H1 (cell line): ENCODE results near the gene CTNNA3. TPM values are rescaled to one million over a fixed set of nuclear protein-coding genes. Genes with fewer than 3 reads are reported as not detected.

Experiments
- CTCF ChIA-PET: fragments of 300-600 bp; sonication (Branson Sonifier 250); formaldehyde crosslinking; loops from one replicate; lab custom pipeline; 2021; ENCODE audit not compliant: partially characterized antibody; lab: Charles Lee
- POLR2A ChIA-PET: fragments of 300-600 bp; sonication (Branson Sonifier 250); formaldehyde crosslinking; loops from one replicate; lab custom pipeline; 2021; ENCODE audit warnings: inconsistent platforms; ENCODE audit not compliant: partially characterized antibody; lab: Charles Lee
- DNase-seq, 2 experiments: peaks; one replicate each; pipeline versions ENCODE4 v3.0.0 to v3.0.0-alpha.2; 2010 to 2022; ENCODE audit warnings: low spot score in 2 of 2, low read depth in 1 of 2, mixed read lengths in 1 of 2
- FAIRE-seq: peaks from 2 replicates; lab custom pipeline; 2011; peaks lifted over from hg19 to GRCh38; lab: Jason Lieb, UNC
- H2AFZ ChIP-seq: 2 replicates; pipeline ENCODE4 v1.8.1; 2012; ENCODE audit warnings: low read length, inconsistent platforms
- H2AK5ac ChIP-seq: 2 replicates; pipeline ENCODE4 v1.6.1; 2013; ENCODE audit warnings: low read depth, low read length
- H2BK120ac ChIP-seq: replicated peaks from 2 replicates; pipeline ENCODE3; 2013; ENCODE audit warnings: low read depth, low read length, inconsistent platforms
- H2BK12ac ChIP-seq: 2 replicates; pipeline ENCODE4 v1.6.1; 2013; ENCODE audit warnings: low read depth, low read length
- H2BK15ac ChIP-seq: 2 replicates; pipeline ENCODE4 v1.6.1; 2013; ENCODE audit warnings: low read length
- H2BK20ac ChIP-seq: 2 replicates; pipeline ENCODE4 v1.6.1; 2013; ENCODE audit warnings: low read length
- H2BK5ac ChIP-seq: 2 replicates; pipeline ENCODE4 v1.6.1; 2013; ENCODE audit warnings: low read depth, low read length
- H3K14ac ChIP-seq: 2 replicates; pipeline ENCODE4 v1.6.1; 2013; ENCODE audit warnings: inconsistent platforms; ENCODE audit not compliant: insufficient read length
- H3K18ac ChIP-seq: 2 replicates; pipeline ENCODE4 v1.6.1; 2013; ENCODE audit warnings: low read length; ENCODE audit errors: extremely low read depth
- H3K23ac ChIP-seq: 2 replicates; pipeline ENCODE4 v1.6.1; 2013; ENCODE audit warnings: inconsistent platforms; ENCODE audit not compliant: insufficient read length
- H3K23me2 ChIP-seq: 2 replicates; pipeline ENCODE4 v1.6.1; 2013; ENCODE audit warnings: low read depth, low read length
- H3K27ac ChIP-seq: 2 replicates; pipeline ENCODE4 v1.6.1; 2011; ENCODE audit warnings: low read depth, low read length, inconsistent platforms
- H3K27me3 ChIP-seq, 4 experiments: replicated peaks in 1 of 4; 1 replicate in 1 of 4; 2 replicates in 3 of 4; pipeline versions ENCODE4 v1.6.1 to v1.8.1; 2011 to 2013; ENCODE audit warnings: low read length in 3 of 4, mild to moderate bottlenecking in 3 of 4, inconsistent platforms in 2 of 4, mixed read lengths in 2 of 4, moderate library complexity in 1 of 4; ENCODE audit not compliant: control insufficient read depth in 3 of 4, insufficient read depth in 3 of 4; ENCODE audit errors: extremely low read depth in 1 of 4
- H3K36me3 ChIP-seq, 4 experiments: 2 replicates each; pipeline versions ENCODE4 v1.6.1 to v1.8.1; 2011 to 2013; ENCODE audit warnings: mild to moderate bottlenecking in 4 of 4, low read length in 3 of 4, moderate library complexity in 2 of 4, control low read depth in 1 of 4, inconsistent platforms in 1 of 4; ENCODE audit not compliant: insufficient read depth in 4 of 4, control insufficient read depth in 2 of 4
- H3K4ac ChIP-seq: replicated peaks from 2 replicates; pipeline ENCODE3; 2013; ENCODE audit warnings: low read length, low read depth, mixed read lengths, inconsistent platforms; ENCODE audit not compliant: insufficient read length
- H3K4me1 ChIP-seq, 4 experiments: replicated peaks in 1 of 4; 1 replicate in 1 of 4; 2 replicates in 3 of 4; pipeline versions ENCODE4 v1.6.1 to v1.8.1; 2011 to 2013; ENCODE audit warnings: low read length in 3 of 4, inconsistent platforms in 2 of 4, mixed read lengths in 1 of 4; ENCODE audit not compliant: insufficient read depth in 4 of 4, control insufficient read depth in 3 of 4
- H3K4me2 ChIP-seq, 2 experiments: 2 replicates each; pipeline versions ENCODE4 v1.6.1 to v1.8.1; 2011 to 2013; ENCODE audit warnings: low read depth in 2 of 2, low read length in 2 of 2, control low read depth in 1 of 2, inconsistent platforms in 1 of 2, mild to moderate bottlenecking in 1 of 2; ENCODE audit not compliant: insufficient read depth in 1 of 2
- H3K4me3 ChIP-seq, 4 experiments: fragments of 200-600, 300-600 bp in 1 of 4; sonication (generic), shearing (Covaris generic), sonication (Bioruptor Twin) in 1 of 4; 2 replicates each; pipeline versions ENCODE4 v1.5.1 to v1.8.1; 2011 to 2016; ENCODE audit warnings: low read length in 4 of 4, low read depth in 3 of 4, control low read depth in 2 of 4, inconsistent platforms in 2 of 4, mild to moderate bottlenecking in 2 of 4, mixed read lengths in 1 of 4, moderate library complexity in 1 of 4; ENCODE audit not compliant: insufficient read depth in 2 of 4; ENCODE audit errors: extremely low read depth in 1 of 4
- H3K56ac ChIP-seq: replicated peaks from 2 replicates; pipeline ENCODE3; 2013; ENCODE audit warnings: low read depth, mild to moderate bottlenecking, mixed read lengths, low read length, inconsistent platforms; ENCODE audit not compliant: insufficient read length
- H3K79me1 ChIP-seq: 2 replicates; pipeline ENCODE4 v1.6.1; 2013; ENCODE audit warnings: low read depth, low read length, control low read depth
- H3K79me2 ChIP-seq, 2 experiments: 2 replicates each; pipeline versions ENCODE4 v1.6.1 to v1.8.1; 2012 to 2013; ENCODE audit warnings: low read length in 2 of 2, mild to moderate bottlenecking in 2 of 2, inconsistent platforms in 1 of 2; ENCODE audit not compliant: insufficient read depth in 2 of 2, control insufficient read depth in 1 of 2
- H3K9ac ChIP-seq, 4 experiments: replicated peaks in 1 of 4; 1 replicate in 1 of 4; 2 replicates in 3 of 4; pipeline versions ENCODE4 v1.6.1 to v1.8.1; 2011 to 2013; ENCODE audit warnings: low read depth in 3 of 4, low read length in 3 of 4, control low read depth in 2 of 4, mild to moderate bottlenecking in 2 of 4, moderate library complexity in 2 of 4, inconsistent platforms in 1 of 4; ENCODE audit errors: extremely low read depth in 1 of 4
- H3K9me3 ChIP-seq, 2 experiments: 2 replicates each; pipeline versions ENCODE4 v1.6.1 to v1.8.1; 2012 to 2013; ENCODE audit warnings: mild to moderate bottlenecking in 2 of 2, moderate library complexity in 2 of 2, control low read depth in 1 of 2, inconsistent platforms in 1 of 2, low read depth in 1 of 2, low read length in 1 of 2, mixed read lengths in 1 of 2; ENCODE audit not compliant: insufficient read depth in 2 of 2
- H4K20me1 ChIP-seq, 2 experiments: replicated peaks in 1 of 2; 2 replicates each; pipeline versions ENCODE3 to v1.8.1; 2011 to 2013; ENCODE audit warnings: inconsistent platforms in 2 of 2, low read length in 2 of 2, mild to moderate bottlenecking in 1 of 2; ENCODE audit not compliant: insufficient read depth in 2 of 2, control insufficient read depth in 1 of 2
- H4K5ac ChIP-seq: 2 replicates; pipeline ENCODE4 v1.6.1; 2013; ENCODE audit warnings: low read length, low read depth, mixed read lengths, inconsistent platforms; ENCODE audit not compliant: insufficient read length
- H4K8ac ChIP-seq: 2 replicates; pipeline ENCODE4 v1.8.0; 2013; ENCODE audit warnings: mild to moderate bottlenecking, moderate library complexity, low read length, inconsistent platforms; ENCODE audit not compliant: insufficient read depth; ENCODE audit errors: extremely low read depth
- H4K91ac ChIP-seq: replicated peaks from 2 replicates; pipeline ENCODE3; 2013; ENCODE audit warnings: low read length, mixed read lengths, inconsistent platforms; ENCODE audit not compliant: insufficient read length
- CTBP2 ChIP-seq: IDR thresholded peaks from 2 replicates; pipeline ENCODE4 v1.7.0; 2011; ENCODE audit warnings: borderline replicate concordance, mild to moderate bottlenecking, moderate library complexity, mixed read lengths, low read length; ENCODE audit not compliant: insufficient read depth, insufficient read length
- EGR1 ChIP-seq: IDR thresholded peaks from 2 replicates; pipeline ENCODE4 v1.6.1; 2011; ENCODE audit warnings: low read depth, low read length, borderline replicate concordance
- GABPA ChIP-seq: IDR thresholded peaks from 2 replicates; pipeline ENCODE4 v1.6.1; 2011; ENCODE audit warnings: mild to moderate bottlenecking, low read length, moderate library complexity, borderline replicate concordance; ENCODE audit not compliant: insufficient read depth
- GTF2F1 ChIP-seq: IDR thresholded peaks from 2 replicates; pipeline ENCODE4 v1.6.1; 2012; ENCODE audit warnings: low read depth, low read length, improper control_type of control experiment, borderline replicate concordance
- HDAC2 ChIP-seq, 2 experiments: fragments of 300-600 bp in 1 of 2; sonication (generic) in 1 of 2; IDR thresholded peaks; 2 replicates each; pipeline ENCODE4 v1.6.1; 2011 to 2012; ENCODE audit warnings: low read depth in 2 of 2, low read length in 2 of 2, mild to moderate bottlenecking in 2 of 2, moderate library complexity in 2 of 2, borderline replicate concordance in 1 of 2, inconsistent platforms in 1 of 2
- JUND ChIP-seq: IDR thresholded peaks from 2 replicates; pipeline ENCODE4 v1.6.1; 2011; ENCODE audit warnings: mild to moderate bottlenecking, improper control_type of control experiment, low read length
- MAFK ChIP-seq: IDR thresholded peaks from 2 replicates; pipeline ENCODE4 v1.6.1; 2012; ENCODE audit warnings: low read depth, mild to moderate bottlenecking, improper control_type of control experiment, low read length
- NANOG ChIP-seq: IDR thresholded peaks from 2 replicates; pipeline ENCODE4 v1.6.1; 2011; ENCODE audit warnings: low read length, low read depth, mild to moderate bottlenecking, inconsistent platforms; ENCODE audit not compliant: insufficient read depth, poor library complexity, severe bottlenecking
- POU5F1 ChIP-seq: IDR thresholded peaks from 2 replicates; pipeline ENCODE4 v1.6.1; 2011; ENCODE audit warnings: low read depth, mild to moderate bottlenecking, low read length, moderate library complexity
- RBBP5 ChIP-seq: IDR thresholded peaks from 2 replicates; pipeline ENCODE4 v1.7.1; 2012; ENCODE audit warnings: low read depth, mild to moderate bottlenecking, inconsistent platforms, low read length, moderate library complexity, borderline replicate concordance
- RXRA ChIP-seq: IDR thresholded peaks from 2 replicates; pipeline ENCODE4 v1.6.1; 2011; ENCODE audit warnings: low read depth, mild to moderate bottlenecking, low read length, moderate library complexity; ENCODE audit not compliant: insufficient read depth
- SRF ChIP-seq: IDR thresholded peaks from 2 replicates; pipeline ENCODE4 v1.6.1; 2011; ENCODE audit warnings: mild to moderate bottlenecking, low read depth, low read length, moderate library complexity
- SUZ12 ChIP-seq: fragments of 200-600 bp; sonication (generic); IDR thresholded peaks from 2 replicates; pipeline ENCODE4 v1.6.1; 2012; ENCODE audit warnings: mild to moderate bottlenecking, inconsistent platforms, low read length, moderate library complexity, mixed read lengths
- TAF7 ChIP-seq: optimal IDR thresholded peaks from 2 replicates; pipeline ENCODE3; 2011; ENCODE audit warnings: low read depth, mild to moderate bottlenecking, inconsistent platforms, low read length, moderate library complexity, borderline replicate concordance
- WGBS, 2 experiments: shearing (Covaris generic) in 1 of 2; methylation state at CpG; one replicate each; pipeline versions ENCODE4 v1.1.6 to v1.1.7; 2013 to 2015; ENCODE audit warnings: low lambda C conversion rate in 2 of 2, mixed read lengths in 2 of 2, inconsistent platforms in 1 of 2, low coverage in 1 of 2, missing lambda C conversion rate in 1 of 2; ENCODE audit not compliant: insufficient replicate concordance in 2 of 2, insufficient coverage in 1 of 2, insufficient read length in 1 of 2; ENCODE audit errors: extremely low coverage in 1 of 2, missing lambda C conversion rate in 1 of 2; 5-methylcytosine and 5-hydroxymethylcytosine counted together
- polyA plus RNA-seq, 7 experiments: library from polyadenylated mRNA; depleted of rRNA in 3 of 7; stranded (reverse) in 5 of 7; unstranded in 2 of 7; fragments of >200 nt in 5 of 7; fragments of 200-250 nt in 2 of 7; gene quantifications; 1 replicate in 5 of 7; 2 replicates in 1 of 7; 4 replicates in 1 of 7; pipeline versions ENCODE4 v1.2.1 to v1.2.3, GENCODE V29; 2011 to 2013; ENCODE audit warnings: missing spikeins in 2 of 7, mixed read lengths in 2 of 7
- total RNA-seq: library from RNA; stranded (reverse); fragmentation: NEBNext Ultra II Directional; extraction: Animal tissue kit (Norgen Biotek cat#: 25700); gene quantifications from 2 replicates; pipeline ENCODE4 v1.2.1, GENCODE V29; 2021

The CTNNA3 gene
- total and polyA plus RNA-seq, 2 of the 8 experiments (the other 6 are each of a cell fraction or from before 2014, with no cell fraction given), result 1.3 to 1.5 TPM

DNA sequence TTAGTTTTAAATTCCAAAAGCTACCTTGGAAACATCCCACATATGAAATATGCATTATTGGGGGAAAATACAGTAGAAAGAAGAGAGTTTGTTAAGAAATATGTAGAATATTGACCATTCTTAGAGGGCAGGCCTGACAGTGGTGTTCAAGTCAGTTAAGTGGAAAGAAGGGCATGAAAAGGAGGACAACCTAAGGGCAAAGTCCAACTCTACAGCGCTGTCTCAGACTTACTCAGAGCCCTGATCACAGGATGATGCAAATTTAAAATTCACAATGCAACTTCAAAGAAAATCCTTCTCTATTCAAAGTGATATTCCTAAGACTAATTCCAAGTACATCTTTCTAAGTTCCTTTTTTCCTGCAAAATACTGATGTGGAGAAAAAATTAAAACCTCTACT lies 909.3 kb downstream of the CTNNA3 start:
- H3K4me2 ChIP-seq, result no peak overlapping the region
- no peak overlapping the region for H3K4ac ChIP-seq
- H3K9ac ChIP-seq, result no peak overlapping the region
- no peak overlapping the region for H2AK5ac ChIP-seq
- no peak overlapping the region for H3K14ac ChIP-seq
- H2BK15ac ChIP-seq, result no peak overlapping the region
- no peak overlapping the region for H3K56ac ChIP-seq
- H3K4me1 ChIP-seq, result no peaks in the 10 kb centered on the region
- no peaks in the 10 kb centered on the region for H3K23me2 ChIP-seq
- no peak overlapping the region for H2BK120ac ChIP-seq
- DNase-seq (no peak), FAIRE-seq (no peak)
- no peaks in the 10 kb centered on the region for H3K36me3 ChIP-seq
- no peak overlapping the region for H2BK20ac ChIP-seq
- no peaks in the 10 kb centered on the region for H3K27me3 ChIP-seq
- H4K5ac ChIP-seq, result no peak overlapping the region
- POLR2A ChIA-PET, result no interaction called here
- CTCF ChIA-PET, result interaction anchor here (0.6 kb wide), 1 partner anchor 9 kb away, joined by 3 read pairs; no protein-coding TSS in a partner anchor
- no peak overlapping the region for H2BK5ac ChIP-seq
- no peaks in the 10 kb centered on the region for H3K79me2 ChIP-seq
- H3K79me1 ChIP-seq, result no peaks in the 10 kb centered on the region
- H3K9me3 ChIP-seq, result no peaks in the 10 kb centered on the region
- no peak overlapping the region for H2AFZ ChIP-seq
- no peak overlapping the region for H3K18ac ChIP-seq
- WGBS, 2 experiments, result 86% methylated on average over 1 of the region's 1 CpG; no CpG with 5 or more reads in 1 of the 2 experiments
- no peaks in the 10 kb centered on the region for H4K20me1 ChIP-seq
- no peak overlapping the region for H2BK12ac ChIP-seq
- H3K23ac ChIP-seq, result no peak overlapping the region
- H3K27ac ChIP-seq, result no peak overlapping the region
- no peak overlapping the region for H4K8ac ChIP-seq
- no peak overlapping the region for H3K4me3 ChIP-seq
- H4K91ac ChIP-seq, result no peak overlapping the region
- TF ChIP-seq MAFK (no peak), HDAC2 (IDR thresholded peaks at IDR 0.05; ENCODE audit: borderline replicate concordance in 1 of 2, low read depth in 2 of 2, low read length in 2 of 2) (no peak), GABPA (no peak), GTF2F1 (no peak), JUND (no peak), POU5F1 (no peak), EGR1 (no peak), TAF7 (no peak), NANOG (no peak), CTBP2 (no peak), RXRA (no peak), RBBP5 (no peak), SRF (no peak), SUZ12 (no peak)
